ENCODE results near the gene RAD51AP1. TPM values are rescaled to one million over a fixed set of nuclear protein-coding genes. Genes with fewer than 3 reads are reported as not detected.

RAD51AP1 gene
- total RNA-seq, 1 donor: 2.2 TPM

DNA sequence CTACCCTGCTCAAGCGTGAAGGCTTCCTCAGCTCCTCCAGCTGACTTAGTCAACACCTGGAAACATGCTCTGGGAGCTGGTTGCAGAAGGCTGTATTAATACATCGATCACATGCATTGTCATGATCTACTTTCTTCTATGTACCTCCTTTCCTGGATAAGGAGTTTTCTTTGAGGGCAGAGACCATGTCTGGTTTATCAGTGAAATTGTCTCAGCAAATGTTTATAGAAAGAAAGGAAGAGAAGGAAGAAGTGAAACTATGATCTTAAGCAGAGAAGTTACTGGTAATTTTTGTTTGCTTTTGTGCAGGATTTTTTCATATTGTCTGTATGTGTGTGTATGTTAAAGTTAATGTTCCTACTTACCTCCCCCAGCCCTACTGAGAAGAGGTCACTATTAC, 27.8 kb downstream of the RAD51AP1 start:
- no peak for DNase-seq (ENCODE audit: insufficient read length, low spot score, missing footprints)
- Histone ChIP-seq H3K4me3 (ENCODE audit: insufficient read depth, low read length) (no peak overlapping the region), H3K79me2 (ENCODE audit: insufficient read depth, low read length) (no peaks in the 10 kb centered on the region), H4K20me1 (ENCODE audit: insufficient read depth, low read length) (no peaks in the 10 kb centered on the region), H3K36me3 (ENCODE audit: insufficient read depth, low read length) (no peaks in the 10 kb centered on the region), H3K4me1 (ENCODE audit: insufficient read depth, low read length) (no peaks in the 10 kb centered on the region), H3K27ac (ENCODE audit: low read depth, low read length) (no peak overlapping the region), H3K4me2 (ENCODE audit: insufficient read depth, low read length) (no peak overlapping the region), H3K9me3 (ENCODE audit: low read depth, low read length) (no peaks in the 10 kb centered on the region), H2AFZ (ENCODE audit: low read length) (no peak overlapping the region), H3K27me3 (ENCODE audit: insufficient read depth, low read length) (no peaks in the 10 kb centered on the region)
- TF ChIP-seq, protein P1, sequence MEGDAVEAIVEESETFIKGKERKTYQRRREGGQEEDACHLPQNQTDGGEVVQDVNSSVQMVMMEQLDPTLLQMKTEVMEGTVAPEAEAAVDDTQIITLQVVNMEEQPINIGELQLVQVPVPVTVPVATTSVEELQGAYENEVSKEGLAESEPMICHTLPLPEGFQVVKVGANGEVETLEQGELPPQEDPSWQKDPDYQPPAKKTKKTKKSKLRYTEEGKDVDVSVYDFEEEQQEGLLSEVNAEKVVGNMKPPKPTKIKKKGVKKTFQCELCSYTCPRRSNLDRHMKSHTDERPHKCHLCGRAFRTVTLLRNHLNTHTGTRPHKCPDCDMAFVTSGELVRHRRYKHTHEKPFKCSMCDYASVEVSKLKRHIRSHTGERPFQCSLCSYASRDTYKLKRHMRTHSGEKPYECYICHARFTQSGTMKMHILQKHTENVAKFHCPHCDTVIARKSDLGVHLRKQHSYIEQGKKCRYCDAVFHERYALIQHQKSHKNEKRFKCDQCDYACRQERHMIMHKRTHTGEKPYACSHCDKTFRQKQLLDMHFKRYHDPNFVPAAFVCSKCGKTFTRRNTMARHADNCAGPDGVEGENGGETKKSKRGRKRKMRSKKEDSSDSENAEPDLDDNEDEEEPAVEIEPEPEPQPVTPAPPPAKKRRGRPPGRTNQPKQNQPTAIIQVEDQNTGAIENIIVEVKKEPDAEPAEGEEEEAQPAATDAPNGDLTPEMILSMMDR (IDR thresholded peaks at IDR 0.05; ENCODE audit: extremely low read depth, low read depth, low read length): no peak

DNA sequence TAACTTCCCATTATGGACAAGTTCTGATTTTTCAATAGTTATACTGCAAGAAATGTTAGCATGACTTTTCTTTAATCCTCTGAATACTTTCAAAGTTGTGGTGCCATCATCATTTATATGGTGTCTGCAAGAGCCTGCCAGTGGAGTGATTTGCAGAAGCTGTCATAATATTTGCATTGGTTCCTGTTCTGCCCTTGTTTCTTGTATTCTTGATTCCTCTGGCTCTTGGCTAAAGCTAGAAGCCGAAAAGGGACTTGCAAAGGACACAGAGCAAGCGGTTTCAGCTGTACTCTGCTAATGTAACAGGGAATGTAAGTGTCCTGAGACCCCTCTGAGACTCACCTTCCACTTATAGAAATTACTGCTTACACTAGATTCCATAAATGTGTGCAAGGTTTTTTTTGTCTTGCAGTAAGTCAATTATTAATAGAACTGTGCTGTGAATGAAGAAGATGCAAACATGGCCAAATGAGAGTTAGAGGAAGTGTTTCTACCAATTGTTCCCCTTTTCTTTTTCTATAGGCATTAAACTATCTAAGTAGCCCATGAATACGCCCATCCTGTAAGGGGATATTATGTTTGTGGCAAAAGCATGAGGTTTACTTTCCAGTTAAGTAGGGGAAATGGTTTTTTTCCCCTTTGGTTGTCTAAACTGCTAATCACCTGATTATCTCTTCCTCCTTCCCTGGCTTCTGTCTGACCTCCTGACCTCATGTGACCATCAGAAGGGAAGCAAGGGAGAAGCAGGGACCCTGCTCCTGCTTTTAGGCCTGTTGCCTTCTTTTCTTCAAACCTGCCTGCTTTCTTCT, 28.6 kb downstream of the RAD51AP1 start:
- no peak for DNase-seq (ENCODE audit: insufficient read length, low spot score, missing footprints)
- Histone ChIP-seq H3K4me3 (ENCODE audit: insufficient read depth, low read length) (no peak overlapping the region), H3K36me3 (ENCODE audit: insufficient read depth, low read length) (no peaks in the 10 kb centered on the region), H3K27ac (ENCODE audit: low read depth, low read length) (no peak overlapping the region), H3K79me2 (ENCODE audit: insufficient read depth, low read length) (no peaks in the 10 kb centered on the region), H4K20me1 (ENCODE audit: insufficient read depth, low read length) (no peaks in the 10 kb centered on the region), H3K27me3 (ENCODE audit: insufficient read depth, low read length) (no peaks in the 10 kb centered on the region), H2AFZ (ENCODE audit: low read length) (no peak overlapping the region), H3K4me2 (ENCODE audit: insufficient read depth, low read length) (no peak overlapping the region), H3K9me3 (ENCODE audit: low read depth, low read length) (no peaks in the 10 kb centered on the region), H3K4me1 (ENCODE audit: insufficient read depth, low read length) (no peaks in the 10 kb centered on the region)
- TF ChIP-seq, protein P1 (IDR thresholded peaks at IDR 0.05; ENCODE audit: extremely low read depth, low read depth, low read length): no peak

DNA sequence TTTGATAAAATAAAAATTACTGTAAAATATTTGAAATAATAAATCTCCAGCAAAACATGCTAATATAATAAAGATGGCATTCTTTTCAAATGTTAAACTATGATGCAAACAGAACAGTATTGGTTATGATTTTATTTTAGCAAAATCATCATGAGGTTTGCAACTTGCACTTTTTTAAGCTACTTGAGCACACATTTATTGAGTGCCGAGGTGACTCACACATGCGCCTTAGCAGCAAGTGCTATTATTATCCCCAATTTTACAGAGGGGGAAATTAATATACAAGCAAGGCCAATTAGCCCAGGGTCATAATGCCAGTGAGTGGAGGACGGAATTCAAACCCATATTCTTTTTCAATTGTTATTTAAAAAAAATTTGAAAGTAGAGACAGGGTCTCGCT, 30.6 kb downstream of the RAD51AP1 start:
- no peaks in the 10 kb centered on the region for H3K4me1 ChIP-seq (ENCODE audit: insufficient read depth, low read length)
- H2AFZ ChIP-seq (ENCODE audit: low read length): no peak overlapping the region
- TF ChIP-seq, protein P1 (IDR thresholded peaks at IDR 0.05; ENCODE audit: extremely low read depth, low read depth, low read length): no peak
- no peaks in the 10 kb centered on the region for H3K27me3 ChIP-seq (ENCODE audit: insufficient read depth, low read length)
- H3K36me3 ChIP-seq (ENCODE audit: insufficient read depth, low read length): no peaks in the 10 kb centered on the region
- no peak overlapping the region for H3K4me2 ChIP-seq (ENCODE audit: insufficient read depth, low read length)
- no peaks in the 10 kb centered on the region for H3K9me3 ChIP-seq (ENCODE audit: low read depth, low read length)
- no peak overlapping the region for H3K27ac ChIP-seq (ENCODE audit: low read depth, low read length)
- no peaks in the 10 kb centered on the region for H4K20me1 ChIP-seq (ENCODE audit: insufficient read depth, low read length)
- no peak for DNase-seq (ENCODE audit: insufficient read length, low spot score, missing footprints)
- H3K79me2 ChIP-seq (ENCODE audit: insufficient read depth, low read length): no peaks in the 10 kb centered on the region
- no peak overlapping the region for H3K4me3 ChIP-seq (ENCODE audit: insufficient read depth, low read length)

DNA sequence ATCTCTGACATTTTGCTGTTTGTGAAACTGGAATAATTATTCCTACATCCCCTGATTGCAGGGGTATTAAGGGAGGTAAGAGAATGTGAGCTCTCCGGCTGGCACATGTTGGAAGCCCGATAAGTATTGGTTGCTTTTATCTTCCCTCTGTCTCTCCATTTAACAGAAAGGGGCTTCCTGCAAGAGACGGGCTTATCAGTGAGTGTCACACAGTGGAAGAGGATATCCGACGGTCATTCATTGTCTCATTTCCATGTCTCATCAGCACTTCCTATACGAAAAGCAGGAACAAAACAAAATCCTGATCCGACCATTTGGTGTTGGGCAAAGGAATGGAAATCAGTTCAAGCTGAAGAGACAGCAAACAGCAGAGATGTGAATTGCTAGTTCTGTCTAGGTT, 34.0 kb downstream of the RAD51AP1 start:
- Histone ChIP-seq H3K27ac (ENCODE audit: low read depth, low read length) (no peak overlapping the region), H3K9me3 (ENCODE audit: low read depth, low read length) (no peaks in the 10 kb centered on the region), H3K4me1 (ENCODE audit: insufficient read depth, low read length) (no peaks in the 10 kb centered on the region), H4K20me1 (ENCODE audit: insufficient read depth, low read length) (no peaks in the 10 kb centered on the region), H3K27me3 (ENCODE audit: insufficient read depth, low read length) (no peaks in the 10 kb centered on the region), H3K4me2 (ENCODE audit: insufficient read depth, low read length) (no peak overlapping the region), H2AFZ (ENCODE audit: low read length) (no peak overlapping the region), H3K36me3 (ENCODE audit: insufficient read depth, low read length) (no peaks in the 10 kb centered on the region), H3K79me2 (ENCODE audit: insufficient read depth, low read length) (no peaks in the 10 kb centered on the region), H3K4me3 (ENCODE audit: insufficient read depth, low read length) (no peak overlapping the region)
- DNase-seq (ENCODE audit: insufficient read length, low spot score, missing footprints): no peak
- TF ChIP-seq, protein P1 (IDR thresholded peaks at IDR 0.05; ENCODE audit: extremely low read depth, low read depth, low read length): no peak
